ENCODE results near the gene POSTN. TPM values are rescaled to one million over a fixed set of nuclear protein-coding genes. Genes with fewer than 3 reads are reported as not detected.
"Not testable (repeated sequence)": the region's sequence is repeated elsewhere in the genome, so short reads cannot be mapped to it uniquely, and the experiment has no call there.

Gene POSTN
- total and polyA plus RNA-seq, 9 donors: 0.48 to 120 (median 6.1) TPM

DNA sequence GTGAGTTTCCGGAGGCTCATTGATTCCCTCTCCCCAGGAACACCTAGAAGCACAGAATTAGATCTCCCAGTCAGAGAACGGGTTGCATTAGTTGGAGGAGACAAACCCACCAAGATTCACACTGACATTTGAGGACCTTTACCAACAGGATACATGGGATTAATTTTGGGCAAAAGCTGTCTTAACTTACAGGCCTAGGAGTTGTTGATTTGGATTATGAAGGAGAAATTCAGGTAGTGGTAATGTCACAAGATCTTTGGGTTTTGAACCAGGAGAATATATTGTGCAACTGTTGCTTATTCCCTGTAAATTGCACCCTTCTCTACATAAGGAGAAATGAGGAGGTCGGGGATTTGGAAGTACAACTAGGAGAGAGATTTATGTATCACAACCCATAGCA is 38.0 kb downstream of the POSTN start:
- peaks cover 0 to 3% of the 10 kb centered on the region in 2 donors for H3K9me3 ChIP-seq
- H3K36me3 ChIP-seq: no peaks in the 10 kb centered on the region
- H3K4me3 ChIP-seq: no peak overlapping the region
- TF ChIP-seq, protein P1, sequence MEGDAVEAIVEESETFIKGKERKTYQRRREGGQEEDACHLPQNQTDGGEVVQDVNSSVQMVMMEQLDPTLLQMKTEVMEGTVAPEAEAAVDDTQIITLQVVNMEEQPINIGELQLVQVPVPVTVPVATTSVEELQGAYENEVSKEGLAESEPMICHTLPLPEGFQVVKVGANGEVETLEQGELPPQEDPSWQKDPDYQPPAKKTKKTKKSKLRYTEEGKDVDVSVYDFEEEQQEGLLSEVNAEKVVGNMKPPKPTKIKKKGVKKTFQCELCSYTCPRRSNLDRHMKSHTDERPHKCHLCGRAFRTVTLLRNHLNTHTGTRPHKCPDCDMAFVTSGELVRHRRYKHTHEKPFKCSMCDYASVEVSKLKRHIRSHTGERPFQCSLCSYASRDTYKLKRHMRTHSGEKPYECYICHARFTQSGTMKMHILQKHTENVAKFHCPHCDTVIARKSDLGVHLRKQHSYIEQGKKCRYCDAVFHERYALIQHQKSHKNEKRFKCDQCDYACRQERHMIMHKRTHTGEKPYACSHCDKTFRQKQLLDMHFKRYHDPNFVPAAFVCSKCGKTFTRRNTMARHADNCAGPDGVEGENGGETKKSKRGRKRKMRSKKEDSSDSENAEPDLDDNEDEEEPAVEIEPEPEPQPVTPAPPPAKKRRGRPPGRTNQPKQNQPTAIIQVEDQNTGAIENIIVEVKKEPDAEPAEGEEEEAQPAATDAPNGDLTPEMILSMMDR (IDR thresholded peaks at IDR 0.05): no peak
- TF ChIP-seq POLR2A (IDR thresholded peaks at IDR 0.05): no peak
- no peak for TF ChIP-seq EP300 (IDR thresholded peaks at IDR 0.05)
- H3K4me1 ChIP-seq (ENCODE audit: insufficient read depth): no peaks in the 10 kb centered on the region
- WGBS, 3 donors: 92% methylated on average over 3 of the region's 3 CpGs
- H3K27ac ChIP-seq: no peak overlapping the region
- no peak for DNase-seq
- H3K27me3 ChIP-seq: no peaks in the 10 kb centered on the region
- intact Hi-C loops (cut with DNase I): loop anchor here in 1 of 4 donors (5.0 kb wide), 1 partner anchor 223 kb away; no protein-coding TSS in a partner anchor

DNA sequence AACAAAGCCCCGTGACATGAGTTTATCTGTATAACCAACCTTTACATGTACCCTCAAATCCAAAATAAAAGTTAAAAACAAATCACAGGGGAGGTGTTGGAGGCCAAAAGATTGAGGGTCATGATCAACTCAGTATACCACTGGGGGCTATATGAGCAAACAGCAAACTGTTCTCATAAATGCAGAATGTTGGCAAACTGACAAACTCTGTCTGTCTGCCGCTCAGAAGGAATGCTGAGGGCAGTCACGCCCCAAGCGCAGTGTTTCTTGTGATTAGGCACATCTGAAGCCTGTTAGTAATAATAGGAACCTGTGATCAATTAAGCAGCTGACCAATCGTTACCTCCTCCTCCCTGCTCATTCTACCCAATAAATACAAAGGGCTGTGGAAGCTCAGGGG is 39.8 kb downstream of the POSTN start:
- intact Hi-C loops (cut with DNase I); H3K9me3 ChIP-seq; H3K4me3 ChIP-seq; H3K36me3 ChIP-seq; H3K27ac ChIP-seq; H3K4me1 ChIP-seq (ENCODE audit: insufficient read depth); DNase-seq; H3K27me3 ChIP-seq: not testable (repeated sequence)
- WGBS, 3 donors: 80 to 96% (median 84%) methylated on average over 5 of the region's 5 CpGs

DNA sequence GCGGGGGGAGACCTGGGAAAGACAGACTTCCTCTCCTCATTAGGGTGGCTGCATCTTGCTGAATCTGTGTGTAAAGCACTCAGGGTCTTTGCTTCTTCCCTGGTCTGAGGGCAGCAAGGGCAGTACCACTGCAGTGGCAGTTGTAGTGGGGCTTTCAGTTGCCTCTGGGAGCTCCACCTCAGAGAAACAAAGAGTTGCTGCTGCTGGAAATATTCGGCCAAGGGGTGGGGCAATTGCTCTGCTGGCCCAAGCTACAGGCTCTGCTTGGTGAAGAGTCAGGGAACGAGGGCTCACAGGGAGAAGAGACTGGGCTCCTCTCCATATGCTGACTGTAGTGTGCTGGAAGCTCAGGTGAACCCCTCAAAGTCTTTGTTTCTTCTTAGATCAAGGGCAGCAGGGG is 52.5 kb downstream of the POSTN start:
- Histone ChIP-seq H3K27ac (no peak overlapping the region), H3K36me3 (no peaks in the 10 kb centered on the region), H3K27me3 (no peaks in the 10 kb centered on the region), H3K4me3 (no peak overlapping the region), H3K9me3 (no peaks in the 10 kb centered on the region), H3K4me1 (ENCODE audit: insufficient read depth) (no peaks in the 10 kb centered on the region)
- TF ChIP-seq, protein P1 (IDR thresholded peaks at IDR 0.05): no peak
- TF ChIP-seq POLR2A (IDR thresholded peaks at IDR 0.05): no peak
- no peak for TF ChIP-seq EP300 (IDR thresholded peaks at IDR 0.05)
- intact Hi-C loops (cut with DNase I): no loop called here
- 77 to 83% (median 79%) methylated on average over 3 of the region's 3 CpGs for WGBS, 3 donors
- no peak for DNase-seq

DNA sequence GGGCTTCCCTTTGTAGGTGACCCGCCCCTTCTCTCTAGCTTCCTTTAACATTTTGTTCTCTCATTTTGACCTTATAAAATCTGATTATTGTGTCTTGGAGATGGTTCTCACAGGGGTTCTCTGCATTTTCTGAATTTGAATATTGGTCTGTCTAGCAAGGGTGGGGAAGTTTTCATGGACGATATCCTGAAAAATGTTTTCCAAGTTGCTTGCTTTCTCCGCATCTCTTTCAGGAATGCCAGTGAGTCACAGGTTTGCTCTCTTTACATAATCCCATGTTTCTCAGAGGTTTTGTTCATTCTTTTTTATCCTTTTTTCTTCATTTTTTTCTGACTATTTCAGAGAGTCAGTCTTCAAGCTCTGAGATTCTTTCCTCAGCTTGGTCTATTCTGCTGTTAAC is 53.6 kb downstream of the POSTN start:
- TF ChIP-seq POLR2A (IDR thresholded peaks at IDR 0.05): no peak
- no peak for TF ChIP-seq EP300 (IDR thresholded peaks at IDR 0.05)
- TF ChIP-seq, protein P1 (IDR thresholded peaks at IDR 0.05): no peak
- intact Hi-C loops (cut with DNase I): no loop called here
- WGBS, 3 donors: 93 to 94% (median 93%) methylated on average over 3 of the region's 3 CpGs

DNA sequence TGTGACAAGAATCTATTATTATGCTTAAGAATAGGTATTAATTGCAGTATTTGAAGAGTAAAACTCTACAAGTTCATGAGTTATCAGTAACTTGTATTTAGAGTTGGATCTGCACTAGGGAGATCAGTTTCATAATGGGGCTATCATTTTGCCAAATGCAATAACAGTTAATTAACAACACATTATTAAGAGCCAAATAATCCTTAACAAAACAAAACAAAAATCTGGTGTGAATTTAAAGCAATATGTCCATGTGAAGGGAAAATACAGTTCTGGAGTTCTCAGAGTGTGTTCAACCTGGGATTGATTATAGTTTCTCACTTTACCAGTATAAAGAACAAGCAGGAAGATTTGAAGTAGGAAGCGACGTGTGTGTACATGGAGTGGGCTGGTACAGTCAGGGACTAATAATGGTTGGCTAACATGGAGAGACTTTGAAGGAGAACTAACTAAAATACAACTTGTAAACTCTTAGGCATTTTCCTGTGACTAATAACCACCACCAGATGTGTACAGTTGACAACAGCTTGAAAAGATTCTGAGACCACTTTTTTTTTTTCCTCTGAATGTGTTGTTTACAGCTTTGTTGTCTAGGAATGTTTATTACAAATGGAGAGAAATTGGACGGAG is 58.5 kb downstream of the POSTN start:
- H3K4me3 ChIP-seq: no peak overlapping the region
- H3K9me3 ChIP-seq: no peaks in the 10 kb centered on the region
- WGBS, 3 donors: 63 to 67% (median 65%) methylated on average over 3 of the region's 3 CpGs
- no peak for DNase-seq
- no peaks in the 10 kb centered on the region for H3K4me1 ChIP-seq (ENCODE audit: insufficient read depth)
- intact Hi-C loops (cut with DNase I): no loop called here
- no peaks in the 10 kb centered on the region for H3K36me3 ChIP-seq
- H3K27me3 ChIP-seq: no peaks in the 10 kb centered on the region
- no peak overlapping the region for H3K27ac ChIP-seq
- TF ChIP-seq, protein P1 (IDR thresholded peaks at IDR 0.05): no peak
- TF ChIP-seq EP300 (IDR thresholded peaks at IDR 0.05) (no peak), POLR2A (IDR thresholded peaks at IDR 0.05) (no peak)

More for the DNA sequence above, 53.6 kb downstream of the POSTN start:
- Histone ChIP-seq H3K27me3 (no peaks in the 10 kb centered on the region), H3K9me3 (no peaks in the 10 kb centered on the region), H3K27ac (no peak overlapping the region), H3K36me3 (no peaks in the 10 kb centered on the region), H3K4me3 (no peak overlapping the region), H3K4me1 (ENCODE audit: insufficient read depth) (no peaks in the 10 kb centered on the region)
- DNase-seq: no peak

Data from ovary (tissue), 9 donors.